Measurements from ENCODE around the gene CATSPERZ.

GRCh38 chr11:64275841-64276240 lies 24.3 kb upstream of the CATSPERZ start:
- TF ChIP-seq NRF1 (IDR thresholded peaks at IDR 0.05; ENCODE audit: low read depth, low read length) (no peak), CEBPB (IDR thresholded peaks at IDR 0.05; ENCODE audit: low read depth, low read length) (no peak), CTCF (IDR thresholded peaks at IDR 0.05; ENCODE audit: control extremely low read depth in 1 of 3, insufficient read depth in 1 of 3, low read depth in 1 of 3, low read length in 3 of 3) (no peak), TBP (IDR thresholded peaks at IDR 0.05; ENCODE audit: low read depth, low read length) (no peak), EZH2 (IDR thresholded peaks at IDR 0.05; ENCODE audit: low read depth, low read length, severe bottlenecking) (no peak), SIRT6 (IDR thresholded peaks at IDR 0.05; ENCODE audit: low read length) (no peak), POLR2AphosphoS5 (IDR thresholded peaks at IDR 0.05; ENCODE audit: low read depth, low read length) (no peak), EP300 (IDR thresholded peaks at IDR 0.05; ENCODE audit: borderline replicate concordance in 1 of 2, low read depth in 2 of 2, low read length in 2 of 2) (no peak), GTF2F1 (IDR thresholded peaks at IDR 0.05; ENCODE audit: borderline replicate concordance, low read depth, low read length) (no peak), POLR2A (IDR thresholded peaks at IDR 0.05; ENCODE audit: control extremely low read depth in 1 of 2, low read depth in 2 of 2, low read length in 2 of 2) (no peak), TAF1 (IDR thresholded peaks at IDR 0.05; ENCODE audit: low read depth, low read length) (no peak), JUND (IDR thresholded peaks at IDR 0.05; ENCODE audit: low read length) (no peak), RAD21 (IDR thresholded peaks at IDR 0.05 in 1 of 2, conservative IDR thresholded peaks at IDR 0.05 in 1 of 2; ENCODE audit: low read depth in 2 of 2, low read length in 2 of 2) (no peak), SIX5 (IDR thresholded peaks at IDR 0.05; ENCODE audit: low read depth, low read length) (no peak)
